H1 (cell line): ENCODE measurements around the gene SCUBE2. TPM values are rescaled to one million over a fixed set of nuclear protein-coding genes. Genes with fewer than 3 reads are reported as not detected.

Source experiments
- ATF3 ChIP-seq: IDR thresholded peaks from 2 replicates; pipeline ENCODE4 v1.6.1; 2011; ENCODE audit warnings: low read depth, mild to moderate bottlenecking, low read length; ENCODE audit not compliant: insufficient read depth
- polyA plus RNA-seq, 7 experiments: library from polyadenylated mRNA; depleted of rRNA in 3 of 7; stranded (reverse) in 5 of 7; unstranded in 2 of 7; fragments of >200 nt in 5 of 7; fragments of 200-250 nt in 2 of 7; gene quantifications; 1 replicate in 5 of 7; 2 replicates in 1 of 7; 4 replicates in 1 of 7; pipeline versions ENCODE4 v1.2.1 to v1.2.3, GENCODE V29; 2011 to 2013; ENCODE audit warnings: missing spikeins in 2 of 7, mixed read lengths in 2 of 7
- total RNA-seq: library from RNA; stranded (reverse); fragmentation: NEBNext Ultra II Directional; extraction: Animal tissue kit (Norgen Biotek cat#: 25700); gene quantifications from 2 replicates; pipeline ENCODE4 v1.2.1, GENCODE V29; 2021

Gene SCUBE2
- total and polyA plus RNA-seq, 2 of the 8 experiments (the other 6 are each of a cell fraction or from before 2014, with no cell fraction given), result 0.29 to 1.2 TPM

DNA sequence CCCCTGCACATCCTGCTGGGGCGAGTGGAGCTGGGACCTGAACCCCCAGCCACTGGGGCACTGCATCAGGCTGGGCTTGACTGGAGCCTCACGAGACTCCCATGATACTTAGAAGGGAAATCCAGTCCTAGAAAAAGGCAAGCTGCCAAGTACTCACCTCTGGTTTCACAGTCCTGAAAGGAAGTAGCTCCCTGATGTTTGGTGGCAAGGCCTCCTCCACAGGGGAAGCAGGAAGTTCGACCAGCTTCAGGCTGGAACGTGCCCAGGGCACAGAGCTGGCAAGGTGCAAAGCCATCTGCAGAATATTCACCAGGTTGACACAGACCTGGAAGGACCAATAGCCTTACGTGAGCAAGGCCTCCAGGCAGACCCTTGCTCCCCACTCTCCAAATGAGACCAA, 60.8 kb downstream of the SCUBE2 start (continued):
- TF ChIP-seq ATF3, result no peak
